Measurements from ENCODE around the gene ENAH. TPM values are rescaled to one million over a fixed set of nuclear protein-coding genes. Genes with fewer than 3 reads are reported as not detected.

Gene ENAH
- total RNA-seq, 1 experiment from 2014 or later: 130 TPM

GRCh38 chr1:225508538-225509375, 144.2 kb downstream of the ENAH start:
- DNase-seq (ENCODE audit: extremely low read depth, low read depth): peak; percentile 94

GRCh38 chr1:225506727-225507126, 146.2 kb downstream of the ENAH start:
- no peak for DNase-seq (ENCODE audit: extremely low read depth, low read depth)

GRCh38 chr1:225504776-225505175, 148.1 kb downstream of the ENAH start:
- DNase-seq (ENCODE audit: extremely low read depth, low read depth): no peak

- no peak for DNase-seq (ENCODE audit: extremely low read depth, low read depth)
These were observed 152.2 kb downstream of the ENAH start for GRCh38 chr1:225500624-225501192.

GRCh38 chr1:225498549-225499136, 154.3 kb downstream of the ENAH start:
- DNase-seq (ENCODE audit: extremely low read depth, low read depth): no peak

- no peak for DNase-seq (ENCODE audit: extremely low read depth, low read depth)
These were observed 158.0 kb downstream of the ENAH start for GRCh38 chr1:225494789-225495359.

GRCh38 chr1:225493591-225494246, 159.2 kb downstream of the ENAH start:
- no peak for DNase-seq (ENCODE audit: extremely low read depth, low read depth)

GRCh38 chr1:225488676-225489075, 164.2 kb downstream of the ENAH start:
- DNase-seq (ENCODE audit: extremely low read depth, low read depth): no peak

GRCh38 chr1:225486856-225487255, 166.1 kb downstream of the ENAH start:
- no peak for DNase-seq (ENCODE audit: extremely low read depth, low read depth)

- no peak for DNase-seq (ENCODE audit: extremely low read depth, low read depth)
These were observed 166.9 kb downstream of the ENAH start for GRCh38 chr1:225485991-225486530.

GRCh38 chr1:225485226-225485625, 167.7 kb downstream of the ENAH start:
- DNase-seq (ENCODE audit: extremely low read depth, low read depth): no peak

GRCh38 chr1:225484657-225485214, 168.2 kb downstream of the ENAH start:
- no peak for DNase-seq (ENCODE audit: extremely low read depth, low read depth)

GRCh38 chr1:225483818-225484656, 168.9 kb downstream of the ENAH start:
- no peak for DNase-seq (ENCODE audit: extremely low read depth, low read depth)

GRCh38 chr1:225482421-225482950, 170.4 kb downstream of the ENAH start:
- no peak for DNase-seq (ENCODE audit: extremely low read depth, low read depth)

GRCh38 chr1:225481738-225482137, 171.2 kb downstream of the ENAH start:
- no peak for DNase-seq (ENCODE audit: extremely low read depth, low read depth)

GRCh38 chr1:225480825-225481434, 172.0 kb downstream of the ENAH start:
- peak; percentile 61 for DNase-seq (ENCODE audit: extremely low read depth, low read depth)

- no peak for DNase-seq (ENCODE audit: extremely low read depth, low read depth)
These were observed 172.8 kb downstream of the ENAH start for GRCh38 chr1:225479996-225480720.

GRCh38 chr1:225479341-225479740, 173.6 kb downstream of the ENAH start:
- DNase-seq (ENCODE audit: extremely low read depth, low read depth): no peak
